HG03342 (cell line): ENCODE results near the gene THSD8.

ENCODE experiments used
- ATAC-seq: cut with Tn5 transposase; IDR thresholded peaks from one replicate; pipeline ENCODE4 v1.9.1; 2021; ENCODE audit warnings: mild to moderate bottlenecking, moderate library complexity; ENCODE audit not compliant: unreplicated experiment

THSD8 gene

GRCh38 chr19:12847159-12848139 lies 45.6 kb downstream of the THSD8 start:
- ATAC-seq = no peak
